ENCODE results near the gene SYNGAP1.

Gene SYNGAP1

DNA sequence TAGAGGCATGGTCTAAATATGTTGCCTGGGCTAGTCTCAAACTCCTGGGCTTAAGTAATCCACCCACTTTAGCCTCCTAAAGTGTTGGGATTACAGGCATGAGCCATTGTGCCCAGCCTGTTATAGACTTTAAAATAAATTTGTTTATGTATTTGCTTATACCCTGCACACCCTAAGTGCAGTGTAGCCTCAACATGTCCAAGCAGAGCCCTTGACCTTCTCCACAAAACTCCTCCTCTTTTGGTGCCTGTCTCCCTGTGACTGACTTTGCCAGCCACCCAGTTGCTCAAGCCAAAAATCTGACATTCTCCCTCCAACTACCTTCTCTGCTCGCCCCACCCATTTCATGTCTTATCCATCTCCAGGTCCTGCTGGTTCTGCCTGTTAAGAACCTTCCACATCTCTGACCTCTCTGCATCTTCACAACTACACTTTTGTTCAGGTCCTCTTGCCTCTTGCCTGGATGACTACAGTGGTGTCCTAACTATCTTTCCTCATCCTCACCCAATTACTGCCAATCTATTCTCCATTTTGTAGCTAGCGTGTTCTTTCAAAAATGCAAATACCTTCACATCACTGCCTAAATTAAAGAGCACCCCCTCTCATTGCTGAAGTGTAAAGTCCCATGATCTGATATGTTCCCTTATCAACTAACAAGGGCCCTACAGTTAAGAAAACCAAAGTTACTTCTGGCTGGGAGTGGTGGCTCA, 39.4 kb upstream of the SYNGAP1 start:
- Histone ChIP-seq H3K4me3 (ENCODE audit: insufficient read depth in 1 of 2, low read depth in 1 of 2, low read length in 2 of 2) (no peak overlapping the region), H3K27me3 (ENCODE audit: control insufficient read depth in 1 of 2, insufficient read depth in 1 of 2, low read length in 2 of 2) (peaks cover 0 to 7% of the 10 kb centered on the region in 2 experiments), H2AK5ac (ENCODE audit: low read length, severe bottlenecking) (no peak overlapping the region), H3K4ac (ENCODE audit: low read depth in 1 of 2, low read length in 2 of 2) (no peak overlapping the region), H3K18ac (ENCODE audit: low read depth in 1 of 2, low read length in 2 of 2) (no peak overlapping the region), H3K9ac (ENCODE audit: low read length) (no peak overlapping the region), H3K36me3 (ENCODE audit: control insufficient read depth in 1 of 2, insufficient read depth in 2 of 2, low read depth in 1 of 2, low read length in 2 of 2) (no peaks in the 10 kb centered on the region), H2BK15ac (ENCODE audit: low read depth, poor library complexity, severe bottlenecking) (no peak overlapping the region), H3K9me3 (ENCODE audit: control insufficient read depth, low read length) (no peaks in the 10 kb centered on the region), H3K4me1 (ENCODE audit: control insufficient read depth, insufficient read depth, low read depth, low read length) (peaks cover 1% of the 10 kb centered on the region), H4K8ac (ENCODE audit: low read length) (no peak overlapping the region), H4K91ac (ENCODE audit: low read length) (peak overlapping the region; percentile 34), H2BK5ac (ENCODE audit: low read depth, low read length, poor library complexity, severe bottlenecking) (no peak overlapping the region), H3K4me2 (ENCODE audit: low read length, poor library complexity, severe bottlenecking) (no peak overlapping the region), H3K27ac (ENCODE audit: low read length, poor library complexity, severe bottlenecking) (no peak overlapping the region), H2BK12ac (ENCODE audit: low read length in 2 of 2) (no peak overlapping the region), H3K14ac (ENCODE audit: low read length in 2 of 2) (no peak overlapping the region), H2BK120ac (ENCODE audit: low read depth, low read length) (no peak overlapping the region), H2AFZ (ENCODE audit: low read depth, low read length) (no peak overlapping the region), H3K23ac (ENCODE audit: low read length in 2 of 2) (no peak overlapping the region), H3K79me1 (replicated peaks; ENCODE audit: low read length, poor library complexity, severe bottlenecking) (no peaks in the 10 kb centered on the region)
- no peak for DNase-seq
- WGBS = 91% methylated on average over 2 of the region's 2 CpGs

GRCh38 chr6:33383427-33384185, 36.3 kb upstream of the SYNGAP1 start:
- H2BK5ac ChIP-seq (ENCODE audit: low read depth, low read length, poor library complexity, severe bottlenecking) = no peak overlapping the region
- no peak overlapping the region for H3K4me3 ChIP-seq (ENCODE audit: insufficient read depth in 1 of 2, low read depth in 1 of 2, low read length in 2 of 2)
- peaks cover 0 to 7% of the 10 kb centered on the region in 2 experiments for H3K27me3 ChIP-seq (ENCODE audit: control insufficient read depth in 1 of 2, insufficient read depth in 1 of 2, low read length in 2 of 2)
- peaks cover 1% of the 10 kb centered on the region for H3K4me1 ChIP-seq (ENCODE audit: control insufficient read depth, insufficient read depth, low read depth, low read length)
- H2BK120ac ChIP-seq (ENCODE audit: low read depth, low read length) = no peak overlapping the region
- H4K91ac ChIP-seq (ENCODE audit: low read length) = no peak overlapping the region
- H2AK5ac ChIP-seq (ENCODE audit: low read length, severe bottlenecking) = no peak overlapping the region
- H3K79me1 ChIP-seq (replicated peaks; ENCODE audit: low read length, poor library complexity, severe bottlenecking) = no peaks in the 10 kb centered on the region
- H3K4me2 ChIP-seq (ENCODE audit: low read length, poor library complexity, severe bottlenecking) = no peak overlapping the region
- H2AFZ ChIP-seq (ENCODE audit: low read depth, low read length) = no peak overlapping the region
- H3K36me3 ChIP-seq (ENCODE audit: control insufficient read depth in 1 of 2, insufficient read depth in 2 of 2, low read depth in 1 of 2, low read length in 2 of 2) = no peaks in the 10 kb centered on the region
- DNase-seq = no peak
- no peak overlapping the region for H3K23ac ChIP-seq (ENCODE audit: low read length in 2 of 2)
- H3K9me3 ChIP-seq (ENCODE audit: control insufficient read depth, low read length) = no peaks in the 10 kb centered on the region
- WGBS = 82% methylated on average over 10 of the region's 10 CpGs
- no peak overlapping the region for H2BK15ac ChIP-seq (ENCODE audit: low read depth, poor library complexity, severe bottlenecking)
- no peak overlapping the region for H3K9ac ChIP-seq (ENCODE audit: low read length)
- no peak overlapping the region for H2BK12ac ChIP-seq (ENCODE audit: low read length in 2 of 2)
- H3K14ac ChIP-seq (ENCODE audit: low read length in 2 of 2) = no peak overlapping the region
- H4K8ac ChIP-seq (ENCODE audit: low read length) = peak overlapping the region; percentile 29
- H3K27ac ChIP-seq (ENCODE audit: low read length, poor library complexity, severe bottlenecking) = no peak overlapping the region
- no peak overlapping the region for H3K4ac ChIP-seq (ENCODE audit: low read depth in 1 of 2, low read length in 2 of 2)
- no peak overlapping the region for H3K18ac ChIP-seq (ENCODE audit: low read depth in 1 of 2, low read length in 2 of 2)

DNA sequence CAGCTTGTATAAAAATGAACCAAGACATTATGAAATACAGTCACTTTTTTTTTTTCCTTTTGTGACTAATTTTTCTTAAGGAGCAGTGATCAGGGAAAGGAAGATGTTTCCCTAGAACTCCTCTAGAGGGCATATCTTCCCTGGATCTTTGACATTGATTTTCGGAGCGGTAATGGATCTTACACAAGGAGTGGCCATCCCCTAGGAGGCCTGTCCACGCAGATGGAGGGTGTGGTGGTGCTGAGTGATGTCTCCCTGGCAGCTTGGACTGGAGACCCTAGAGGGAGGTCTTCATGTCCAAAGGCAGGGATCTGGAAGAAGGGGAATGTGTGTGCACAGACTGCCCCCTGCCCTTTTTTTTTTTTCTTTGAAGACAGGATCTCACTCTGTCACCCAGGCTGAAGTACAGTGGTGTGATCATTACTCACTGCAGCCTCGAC, 35.3 kb upstream of the SYNGAP1 start:
- Histone ChIP-seq H2BK5ac (ENCODE audit: low read depth, low read length, poor library complexity, severe bottlenecking) (no peak overlapping the region), H3K36me3 (ENCODE audit: control insufficient read depth in 1 of 2, insufficient read depth in 2 of 2, low read depth in 1 of 2, low read length in 2 of 2) (no peaks in the 10 kb centered on the region), H4K91ac (ENCODE audit: low read length) (peak overlapping the region; percentile 68), H2BK12ac (ENCODE audit: low read length in 2 of 2) (no peak overlapping the region), H3K9ac (ENCODE audit: low read length) (no peak overlapping the region), H3K23ac (ENCODE audit: low read length in 2 of 2) (no peak overlapping the region), H3K4me1 (ENCODE audit: control insufficient read depth, insufficient read depth, low read depth, low read length) (peaks cover 1% of the 10 kb centered on the region), H3K4ac (ENCODE audit: low read depth in 1 of 2, low read length in 2 of 2) (peak overlapping the region in 1 of 2 experiments; percentile 64), H4K8ac (ENCODE audit: low read length) (peak overlapping the region; percentile 82), H3K27ac (ENCODE audit: low read length, poor library complexity, severe bottlenecking) (no peak overlapping the region), H3K18ac (ENCODE audit: low read depth in 1 of 2, low read length in 2 of 2) (no peak overlapping the region), H3K79me1 (replicated peaks; ENCODE audit: low read length, poor library complexity, severe bottlenecking) (no peaks in the 10 kb centered on the region), H3K4me2 (ENCODE audit: low read length, poor library complexity, severe bottlenecking) (peak overlapping the region; percentile 16), H2AK5ac (ENCODE audit: low read length, severe bottlenecking) (no peak overlapping the region), H2BK120ac (ENCODE audit: low read depth, low read length) (no peak overlapping the region), H3K9me3 (ENCODE audit: control insufficient read depth, low read length) (no peaks in the 10 kb centered on the region), H2BK15ac (ENCODE audit: low read depth, poor library complexity, severe bottlenecking) (no peak overlapping the region), H3K27me3 (ENCODE audit: control insufficient read depth in 1 of 2, insufficient read depth in 1 of 2, low read length in 2 of 2) (peaks cover 0 to 7% of the 10 kb centered on the region in 2 experiments), H3K14ac (ENCODE audit: low read length in 2 of 2) (no peak overlapping the region), H2AFZ (ENCODE audit: low read depth, low read length) (no peak overlapping the region), H3K4me3 (ENCODE audit: insufficient read depth in 1 of 2, low read depth in 1 of 2, low read length in 2 of 2) (no peak overlapping the region)
- peak; percentile 81 for DNase-seq
- 35% methylated on average over 4 of the region's 4 CpGs for WGBS

DNA sequence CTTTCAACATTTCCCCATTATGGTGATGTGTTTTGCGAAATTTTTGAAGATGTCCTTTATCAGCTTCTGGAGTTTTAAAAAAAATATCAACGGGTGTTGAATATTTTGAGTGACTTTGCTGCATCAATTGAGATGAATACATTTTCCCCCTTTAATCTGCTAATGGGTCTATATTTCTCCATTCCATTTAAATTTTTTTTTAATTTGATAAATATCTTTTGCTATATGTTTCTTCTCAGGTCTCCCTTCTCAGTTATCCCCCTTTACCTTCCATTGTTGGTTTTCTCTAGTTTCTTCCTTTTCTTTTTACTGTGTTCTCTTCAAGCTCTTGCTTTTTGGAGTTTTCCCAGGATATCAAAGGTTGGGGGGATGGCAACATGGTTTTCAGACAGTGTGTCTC, 29.7 kb upstream of the SYNGAP1 start:
- Histone ChIP-seq H2AFZ (ENCODE audit: low read depth, low read length) (no peak overlapping the region), H3K27me3 (ENCODE audit: control insufficient read depth in 1 of 2, insufficient read depth in 1 of 2, low read length in 2 of 2) (no peaks in the 10 kb centered on the region), H3K9ac (ENCODE audit: low read length) (no peak overlapping the region), H3K79me1 (replicated peaks; ENCODE audit: low read length, poor library complexity, severe bottlenecking) (no peaks in the 10 kb centered on the region), H2BK120ac (ENCODE audit: low read depth, low read length) (no peak overlapping the region), H4K8ac (ENCODE audit: low read length) (no peak overlapping the region), H3K4me2 (ENCODE audit: low read length, poor library complexity, severe bottlenecking) (no peak overlapping the region), H2AK5ac (ENCODE audit: low read length, severe bottlenecking) (no peak overlapping the region), H3K18ac (ENCODE audit: low read depth in 1 of 2, low read length in 2 of 2) (no peak overlapping the region), H3K36me3 (ENCODE audit: control insufficient read depth in 1 of 2, insufficient read depth in 2 of 2, low read depth in 1 of 2, low read length in 2 of 2) (no peaks in the 10 kb centered on the region), H3K27ac (ENCODE audit: low read length, poor library complexity, severe bottlenecking) (no peak overlapping the region), H2BK5ac (ENCODE audit: low read depth, low read length, poor library complexity, severe bottlenecking) (no peak overlapping the region), H3K4ac (ENCODE audit: low read depth in 1 of 2, low read length in 2 of 2) (no peak overlapping the region), H3K14ac (ENCODE audit: low read length in 2 of 2) (no peak overlapping the region), H4K91ac (ENCODE audit: low read length) (no peak overlapping the region), H3K23ac (ENCODE audit: low read length in 2 of 2) (no peak overlapping the region), H2BK15ac (ENCODE audit: low read depth, poor library complexity, severe bottlenecking) (no peak overlapping the region), H3K4me1 (ENCODE audit: control insufficient read depth, insufficient read depth, low read depth, low read length) (peaks cover 2% of the 10 kb centered on the region), H2BK12ac (ENCODE audit: low read length in 2 of 2) (no peak overlapping the region), H3K9me3 (ENCODE audit: control insufficient read depth, low read length) (no peaks in the 10 kb centered on the region), H3K4me3 (ENCODE audit: insufficient read depth in 1 of 2, low read depth in 1 of 2, low read length in 2 of 2) (no peak overlapping the region)
- WGBS = no CpG with 5 or more reads among the region's 2 CpGs
- DNase-seq = no peak

Data from mesenchymal stem cell (in vitro differentiated cells and primary cell).